Smooth muscle cell (in vitro differentiated cells): Measurements from ENCODE around the gene IL1A. TPM values are rescaled to one million over a fixed set of nuclear protein-coding genes. Genes with fewer than 3 reads are reported as not detected.

Experiments
- DNase-seq: peaks from one replicate; lab custom pipeline; 2025; ENCODE audit not compliant: unreplicated experiment; lab: John Stamatoyannopoulos, UW
- H2AFZ ChIP-seq: fragments of 200-600 bp; sonication (generic); 2 replicates; pipeline ENCODE4 v1.6.0; 2016; ENCODE audit warnings: antibody characterized with exemption, low read depth, mild to moderate bottlenecking
- H3F3A ChIP-seq: fragments of 200-600 bp; sonication (generic); 2 replicates; pipeline ENCODE4 v1.6.0; 2017; ENCODE audit warnings: antibody characterized with exemption, low read depth
- H3K27ac ChIP-seq: fragments of 200-600 bp; sonication (generic); 2 replicates; pipeline ENCODE4 v1.5.1; 2016; ENCODE audit warnings: low read depth, mild to moderate bottlenecking
- H3K27me3 ChIP-seq: fragments of 200-600 bp; sonication (generic); 2 replicates; pipeline ENCODE4 v1.6.1; 2016; ENCODE audit warnings: low read depth, mild to moderate bottlenecking
- H3K36me3 ChIP-seq: fragments of 200-600 bp; sonication (generic); 2 replicates; pipeline ENCODE4 v1.5.1; 2016; ENCODE audit warnings: low read depth
- H3K4me1 ChIP-seq: fragments of 200-600 bp; sonication (generic); 2 replicates; pipeline ENCODE4 v1.5.1; 2016; ENCODE audit warnings: low read depth
- H3K4me2 ChIP-seq: fragments of 200-600 bp; sonication (generic); 2 replicates; pipeline ENCODE4 v1.6.0; 2016; ENCODE audit warnings: mild to moderate bottlenecking
- H3K4me3 ChIP-seq: fragments of 200-600 bp; sonication (generic); 2 replicates; pipeline ENCODE4 v1.5.1; 2016; ENCODE audit warnings: mild to moderate bottlenecking
- H3K79me2 ChIP-seq: fragments of 200-600 bp; sonication (generic); 2 replicates; pipeline ENCODE4 v1.6.0; 2016; ENCODE audit warnings: low read depth, mild to moderate bottlenecking
- H3K9ac ChIP-seq: fragments of 200-600 bp; sonication (generic); 2 replicates; pipeline ENCODE4 v1.6.0; 2016; ENCODE audit warnings: low read depth
- H3K9me3 ChIP-seq: fragments of 200-600 bp; sonication (generic); replicated peaks from 2 replicates; pipeline ENCODE4 v1.5.1; 2016; ENCODE audit warnings: low read depth
- H4K20me1 ChIP-seq: fragments of 200-600 bp; sonication (generic); 2 replicates; pipeline ENCODE4 v1.6.0; 2016; ENCODE audit warnings: low read depth
- CTCF ChIP-seq: fragments of 200-600 bp; sonication (generic); IDR thresholded peaks from 2 replicates; pipeline ENCODE4 v1.5.1; 2017; ENCODE audit warnings: borderline replicate concordance, mild to moderate bottlenecking, antibody characterized with exemption; ENCODE audit not compliant: insufficient read depth, poor library complexity, severe bottlenecking
- WGBS: methylation state at CpG from one replicate; pipeline ENCODE4 v1.1.7; 2016; ENCODE audit warnings: low lambda C conversion rate; 5-methylcytosine and 5-hydroxymethylcytosine counted together
- polyA plus RNA-seq: library from polyadenylated mRNA; unstranded; fragments of >200 nt; fragmentation: Nextera tagmentation; extraction: Ambion mirVana; gene quantifications from 2 replicates; pipeline ENCODE4 v1.2.1, GENCODE V29; 2016
- total RNA-seq: library from RNA; depleted of rRNA; stranded (reverse); fragments of >200 nt; gene quantifications from 2 replicates; pipeline ENCODE4 v1.2.3, GENCODE V29; 2014

Gene IL1A
- total and polyA plus RNA-seq, 2 experiments from 2014 or later = 1.4 to 6.4 TPM

- Histone ChIP-seq H3K27me3 (no peaks in the 10 kb centered on the region), H3K4me3 (no peak overlapping the region), H3K79me2 (no peaks in the 10 kb centered on the region), H2AFZ (no peak overlapping the region), H3K36me3 (no peaks in the 10 kb centered on the region), H3K9me3 (no peaks in the 10 kb centered on the region), H3F3A (no peaks in the 10 kb centered on the region), H3K4me2 (no peak overlapping the region), H4K20me1 (no peaks in the 10 kb centered on the region), H3K4me1 (peaks cover 6% of the 10 kb centered on the region), H3K27ac (no peak overlapping the region), H3K9ac (no peak overlapping the region)
- 90% methylated on average over 2 of the region's 2 CpGs for WGBS
- no peak for TF ChIP-seq CTCF
- no peak for DNase-seq
These were observed 10.7 kb downstream of the IL1A start for GRCh38 chr2:112773556-112773955.

GRCh38 chr2:112772911-112773475, 11.3 kb downstream of the IL1A start:
- Histone ChIP-seq H3F3A (peaks cover 3% of the 10 kb centered on the region), H2AFZ (no peak overlapping the region), H3K4me3 (no peak overlapping the region), H4K20me1 (no peaks in the 10 kb centered on the region), H3K9me3 (no peaks in the 10 kb centered on the region), H3K79me2 (no peaks in the 10 kb centered on the region), H3K27ac (no peak overlapping the region), H3K4me1 (peaks cover 6% of the 10 kb centered on the region), H3K9ac (no peak overlapping the region), H3K36me3 (no peaks in the 10 kb centered on the region), H3K27me3 (no peaks in the 10 kb centered on the region), H3K4me2 (no peak overlapping the region)
- 62% methylated on average over 2 of the region's 2 CpGs for WGBS
- no peak for TF ChIP-seq CTCF
- DNase-seq = no peak

GRCh38 chr2:112772322-112772721, 12.0 kb downstream of the IL1A start:
- 72% methylated on average over 4 of the region's 4 CpGs for WGBS
- no peak for DNase-seq
- no peak overlapping the region for H3K9ac ChIP-seq
- no peaks in the 10 kb centered on the region for H3K36me3 ChIP-seq
- no peaks in the 10 kb centered on the region for H3K9me3 ChIP-seq
- no peaks in the 10 kb centered on the region for H3K79me2 ChIP-seq
- H3K4me2 ChIP-seq = no peak overlapping the region
- peaks cover 3% of the 10 kb centered on the region for H3F3A ChIP-seq
- H2AFZ ChIP-seq = no peak overlapping the region
- no peak overlapping the region for H3K4me3 ChIP-seq
- H3K27ac ChIP-seq = no peak overlapping the region
- no peaks in the 10 kb centered on the region for H3K27me3 ChIP-seq
- H3K4me1 ChIP-seq = peaks cover 5% of the 10 kb centered on the region
- H4K20me1 ChIP-seq = no peaks in the 10 kb centered on the region
- TF ChIP-seq CTCF = no peak

- TF ChIP-seq CTCF = peak; percentile 21
- H3K4me1 ChIP-seq = peaks cover 4% of the 10 kb centered on the region
- peak overlapping the region; percentile 6 for H2AFZ ChIP-seq
- H4K20me1 ChIP-seq = no peaks in the 10 kb centered on the region
- no peak overlapping the region for H3K4me3 ChIP-seq
- peaks cover 3% of the 10 kb centered on the region for H3F3A ChIP-seq
- H3K9ac ChIP-seq = no peak overlapping the region
- H3K27ac ChIP-seq = no peak overlapping the region
- WGBS = 59% methylated on average over 1 of the region's 1 CpG
- H3K4me2 ChIP-seq = no peak overlapping the region
- no peaks in the 10 kb centered on the region for H3K36me3 ChIP-seq
- H3K27me3 ChIP-seq = no peaks in the 10 kb centered on the region
- DNase-seq = no peak
- H3K9me3 ChIP-seq = no peaks in the 10 kb centered on the region
- H3K79me2 ChIP-seq = peaks cover 6% of the 10 kb centered on the region
These were observed 15.9 kb downstream of the IL1A start for GRCh38 chr2:112768432-112768831.
